HL-60 (cell line): ENCODE data around the gene ACACA.
A peak's percentile ranks its signal among the peaks of the same experiment; 100 is the strongest.

Experiments used
- DNase-seq, 2 experiments: peaks; one replicate each; pipeline ENCODE4 v3.0.0-alpha.2; 2010 to 2020; ENCODE audit warnings: low read depth in 1 of 2, low spot score in 1 of 2
- H3K27ac ChIP-seq: fragments of 250-450 bp; sonication (Bioruptor Pico); replicated peaks from 2 replicates; pipeline ENCODE4 v1.5.1; 2020; ENCODE audit warnings: mild to moderate bottlenecking, moderate library complexity
- H3K27me3 ChIP-seq: fragments of 250-450 bp; sonication (Bioruptor Pico); 2 replicates; pipeline ENCODE4 v1.5.1; 2021; ENCODE audit warnings: mild to moderate bottlenecking, moderate library complexity; ENCODE audit not compliant: insufficient read depth, poor library complexity, severe bottlenecking
- H3K4me3 ChIP-seq: replicated peaks from 2 replicates; pipeline ENCODE4 v1.5.1; 2011; ENCODE audit warnings: mild to moderate bottlenecking, control low read depth, low read length; ENCODE audit not compliant: insufficient read depth
- GABPA ChIP-seq: IDR thresholded peaks from 2 replicates; pipeline ENCODE4 v1.6.1; 2012; ENCODE audit warnings: low read depth
- POLR2AphosphoS5 ChIP-seq: IDR thresholded peaks from 2 replicates; pipeline ENCODE4 v1.6.1; 2012; ENCODE audit warnings: low read depth
- SPI1 ChIP-seq: IDR thresholded peaks from 2 replicates; pipeline ENCODE4 v1.6.1; 2012; ENCODE audit warnings: low read depth, mild to moderate bottlenecking, borderline replicate concordance
- TF ChIP-seq, protein P1 (sequence below): IDR thresholded peaks from 2 replicates; pipeline ENCODE4 v1.6.1; 2012; ENCODE audit warnings: low read depth; ENCODE audit not compliant: insufficient replicate concordance
- TF ChIP-seq, protein P2 (sequence below): IDR thresholded peaks from one replicate; pipeline ENCODE4 v1.5.1; 2011; ENCODE audit warnings: low read length, control low read depth, inconsistent platforms; ENCODE audit not compliant: insufficient read depth

ACACA gene

DNA sequence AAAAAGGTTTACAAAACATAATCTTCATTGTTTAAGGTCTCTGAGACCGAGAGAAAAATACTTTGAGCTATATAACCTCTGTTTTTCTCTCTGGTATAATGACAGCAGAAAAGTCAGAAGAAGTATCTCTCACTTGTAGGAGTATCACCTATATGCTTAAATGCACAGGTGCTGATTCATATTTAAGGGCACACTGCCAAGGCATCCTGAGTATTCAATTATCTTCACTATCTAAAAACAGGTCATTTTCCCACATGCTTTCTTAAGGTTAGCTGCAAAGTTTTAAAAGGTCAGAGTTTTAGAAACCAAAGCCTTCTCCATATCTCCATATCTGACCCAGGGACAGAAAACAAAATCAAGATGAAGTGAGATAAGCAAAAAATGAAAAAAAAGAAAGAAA, 130.2 kb downstream of the ACACA start:
- Histone ChIP-seq H3K4me3 (no peak overlapping the region), H3K27ac (no peak overlapping the region), H3K27me3 (no peaks in the 10 kb centered on the region)
- no peak for DNase-seq
- TF ChIP-seq, protein P1, sequence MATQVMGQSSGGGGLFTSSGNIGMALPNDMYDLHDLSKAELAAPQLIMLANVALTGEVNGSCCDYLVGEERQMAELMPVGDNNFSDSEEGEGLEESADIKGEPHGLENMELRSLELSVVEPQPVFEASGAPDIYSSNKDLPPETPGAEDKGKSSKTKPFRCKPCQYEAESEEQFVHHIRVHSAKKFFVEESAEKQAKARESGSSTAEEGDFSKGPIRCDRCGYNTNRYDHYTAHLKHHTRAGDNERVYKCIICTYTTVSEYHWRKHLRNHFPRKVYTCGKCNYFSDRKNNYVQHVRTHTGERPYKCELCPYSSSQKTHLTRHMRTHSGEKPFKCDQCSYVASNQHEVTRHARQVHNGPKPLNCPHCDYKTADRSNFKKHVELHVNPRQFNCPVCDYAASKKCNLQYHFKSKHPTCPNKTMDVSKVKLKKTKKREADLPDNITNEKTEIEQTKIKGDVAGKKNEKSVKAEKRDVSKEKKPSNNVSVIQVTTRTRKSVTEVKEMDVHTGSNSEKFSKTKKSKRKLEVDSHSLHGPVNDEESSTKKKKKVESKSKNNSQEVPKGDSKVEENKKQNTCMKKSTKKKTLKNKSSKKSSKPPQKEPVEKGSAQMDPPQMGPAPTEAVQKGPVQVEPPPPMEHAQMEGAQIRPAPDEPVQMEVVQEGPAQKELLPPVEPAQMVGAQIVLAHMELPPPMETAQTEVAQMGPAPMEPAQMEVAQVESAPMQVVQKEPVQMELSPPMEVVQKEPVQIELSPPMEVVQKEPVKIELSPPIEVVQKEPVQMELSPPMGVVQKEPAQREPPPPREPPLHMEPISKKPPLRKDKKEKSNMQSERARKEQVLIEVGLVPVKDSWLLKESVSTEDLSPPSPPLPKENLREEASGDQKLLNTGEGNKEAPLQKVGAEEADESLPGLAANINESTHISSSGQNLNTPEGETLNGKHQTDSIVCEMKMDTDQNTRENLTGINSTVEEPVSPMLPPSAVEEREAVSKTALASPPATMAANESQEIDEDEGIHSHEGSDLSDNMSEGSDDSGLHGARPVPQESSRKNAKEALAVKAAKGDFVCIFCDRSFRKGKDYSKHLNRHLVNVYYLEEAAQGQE, result no peak
- TF ChIP-seq, protein P2, sequence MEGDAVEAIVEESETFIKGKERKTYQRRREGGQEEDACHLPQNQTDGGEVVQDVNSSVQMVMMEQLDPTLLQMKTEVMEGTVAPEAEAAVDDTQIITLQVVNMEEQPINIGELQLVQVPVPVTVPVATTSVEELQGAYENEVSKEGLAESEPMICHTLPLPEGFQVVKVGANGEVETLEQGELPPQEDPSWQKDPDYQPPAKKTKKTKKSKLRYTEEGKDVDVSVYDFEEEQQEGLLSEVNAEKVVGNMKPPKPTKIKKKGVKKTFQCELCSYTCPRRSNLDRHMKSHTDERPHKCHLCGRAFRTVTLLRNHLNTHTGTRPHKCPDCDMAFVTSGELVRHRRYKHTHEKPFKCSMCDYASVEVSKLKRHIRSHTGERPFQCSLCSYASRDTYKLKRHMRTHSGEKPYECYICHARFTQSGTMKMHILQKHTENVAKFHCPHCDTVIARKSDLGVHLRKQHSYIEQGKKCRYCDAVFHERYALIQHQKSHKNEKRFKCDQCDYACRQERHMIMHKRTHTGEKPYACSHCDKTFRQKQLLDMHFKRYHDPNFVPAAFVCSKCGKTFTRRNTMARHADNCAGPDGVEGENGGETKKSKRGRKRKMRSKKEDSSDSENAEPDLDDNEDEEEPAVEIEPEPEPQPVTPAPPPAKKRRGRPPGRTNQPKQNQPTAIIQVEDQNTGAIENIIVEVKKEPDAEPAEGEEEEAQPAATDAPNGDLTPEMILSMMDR, result no peak
- TF ChIP-seq SPI1 (no peak), GABPA (no peak), POLR2AphosphoS5 (no peak)

DNA sequence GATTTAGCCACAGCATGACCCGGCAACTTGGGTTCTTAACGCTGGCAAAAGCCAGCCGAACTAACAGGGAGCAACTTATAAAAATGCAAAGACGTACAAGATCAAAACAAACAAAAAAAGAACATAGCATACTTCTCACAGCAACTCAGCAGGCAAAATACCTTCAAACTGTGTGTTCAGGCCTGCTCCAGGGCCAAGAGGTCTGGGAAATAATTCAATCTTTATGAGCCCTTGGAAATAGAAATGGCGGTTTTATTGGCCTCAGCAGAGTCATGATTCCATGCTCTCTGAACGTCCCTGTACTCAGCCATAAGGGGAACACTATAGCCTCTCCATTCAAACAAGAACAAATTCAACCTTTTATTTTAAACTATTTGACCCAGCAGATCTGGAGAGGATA, 132.2 kb downstream of the ACACA start:
- no peak overlapping the region for H3K27ac ChIP-seq
- no peak for DNase-seq

DNA sequence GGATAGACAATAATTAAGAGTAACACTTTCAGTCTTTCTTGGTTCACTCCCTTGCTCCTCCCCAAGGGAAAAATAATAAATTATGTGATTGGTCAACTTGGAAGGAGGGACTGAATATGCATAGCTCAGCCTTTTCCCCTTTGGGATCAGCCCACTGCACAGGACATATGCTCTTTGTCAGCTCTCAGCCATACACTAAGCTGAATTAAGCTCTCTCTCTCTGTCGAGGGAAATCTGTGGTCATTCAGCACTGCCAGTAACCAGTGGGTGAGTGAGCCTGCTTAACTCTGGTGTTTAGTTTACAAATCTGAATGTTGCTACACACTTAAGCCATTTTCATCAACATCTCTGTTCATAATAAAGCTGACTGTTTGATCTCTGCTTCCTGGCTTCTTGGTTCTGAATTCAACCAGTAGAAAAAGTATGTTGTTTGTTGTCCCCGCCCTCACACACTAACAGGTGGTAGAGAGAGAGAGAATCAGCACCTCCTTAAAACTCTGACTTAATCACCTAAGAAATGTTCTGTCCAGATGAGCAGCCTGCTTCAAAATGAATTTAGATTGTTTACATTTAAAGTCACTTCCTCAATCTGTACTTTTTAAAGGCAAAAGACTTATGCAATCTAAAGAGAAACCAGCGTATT, 133.1 kb downstream of the ACACA start:
- no peaks in the 10 kb centered on the region for H3K27me3 ChIP-seq
- DNase-seq, result no peak
- H3K4me3 ChIP-seq, result no peak overlapping the region
- TF ChIP-seq SPI1 (peak; percentile 85), GABPA (no peak)
- no peak overlapping the region for H3K27ac ChIP-seq

More for the DNA sequence above, 132.2 kb downstream of the ACACA start:
- no peak overlapping the region for H3K4me3 ChIP-seq
- no peak for TF ChIP-seq GABPA
- TF ChIP-seq, protein P2, result no peak
- TF ChIP-seq, protein P1, result no peak
- TF ChIP-seq SPI1, result no peak
- no peak for TF ChIP-seq POLR2AphosphoS5
- H3K27me3 ChIP-seq, result no peaks in the 10 kb centered on the region

DNA sequence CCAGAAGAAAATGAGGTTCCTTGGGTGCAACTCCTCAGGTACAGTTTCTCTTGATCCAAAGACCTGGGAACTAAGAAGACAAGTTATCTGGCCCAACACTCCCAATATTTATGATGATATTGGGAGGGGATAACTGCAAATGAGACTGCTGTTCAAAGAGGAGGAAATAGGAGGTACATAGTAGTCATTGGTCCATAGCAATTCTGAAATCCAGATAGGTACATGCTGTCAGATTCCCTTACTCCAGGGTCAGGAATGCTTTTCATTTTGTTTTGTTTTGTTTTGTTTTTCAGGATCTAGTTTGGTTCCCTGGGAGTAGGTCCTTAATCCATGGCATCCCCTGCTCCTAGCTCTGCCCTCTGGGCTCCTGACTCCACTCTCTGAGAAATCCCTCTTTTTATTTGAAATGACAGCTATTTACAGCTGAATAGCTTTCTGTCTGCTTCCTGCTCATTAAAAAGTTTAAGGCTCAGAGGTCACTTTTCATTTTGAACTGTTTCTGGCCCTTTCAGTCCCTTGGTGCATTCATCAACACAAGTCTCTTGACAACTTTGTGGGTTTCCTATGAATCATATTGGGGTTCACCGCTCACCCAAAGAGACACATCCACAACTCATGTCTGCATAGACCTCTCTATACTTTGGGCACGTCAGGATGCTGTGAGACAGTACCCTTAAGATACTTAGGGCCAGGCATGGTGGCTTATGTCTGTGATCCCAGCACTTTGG, 141.0 kb downstream of the ACACA start:
- no peak overlapping the region for H3K27ac ChIP-seq
- TF ChIP-seq POLR2AphosphoS5 (no peak), SPI1 (no peak), GABPA (no peak)
- TF ChIP-seq, protein P2, result no peak
- TF ChIP-seq, protein P1, result no peak
- no peak overlapping the region for H3K4me3 ChIP-seq
- no peak for DNase-seq
- H3K27me3 ChIP-seq, result no peaks in the 10 kb centered on the region
